C4-2B (cell line): Measurements from ENCODE around the gene ZMYND11.

Source experiments
- ZFX ChIP-seq: fragments of 450-650 bp; IDR thresholded peaks from 2 replicates; pipeline ENCODE4 v1.6.1; 2017
- TF ChIP-seq, protein P1 (sequence below): fragments of 450-650 bp; conservative IDR thresholded peaks from 2 replicates; pipeline ENCODE4 v1.5.1; 2017; ENCODE audit warnings: mild to moderate bottlenecking

- TF ChIP-seq, protein P1, sequence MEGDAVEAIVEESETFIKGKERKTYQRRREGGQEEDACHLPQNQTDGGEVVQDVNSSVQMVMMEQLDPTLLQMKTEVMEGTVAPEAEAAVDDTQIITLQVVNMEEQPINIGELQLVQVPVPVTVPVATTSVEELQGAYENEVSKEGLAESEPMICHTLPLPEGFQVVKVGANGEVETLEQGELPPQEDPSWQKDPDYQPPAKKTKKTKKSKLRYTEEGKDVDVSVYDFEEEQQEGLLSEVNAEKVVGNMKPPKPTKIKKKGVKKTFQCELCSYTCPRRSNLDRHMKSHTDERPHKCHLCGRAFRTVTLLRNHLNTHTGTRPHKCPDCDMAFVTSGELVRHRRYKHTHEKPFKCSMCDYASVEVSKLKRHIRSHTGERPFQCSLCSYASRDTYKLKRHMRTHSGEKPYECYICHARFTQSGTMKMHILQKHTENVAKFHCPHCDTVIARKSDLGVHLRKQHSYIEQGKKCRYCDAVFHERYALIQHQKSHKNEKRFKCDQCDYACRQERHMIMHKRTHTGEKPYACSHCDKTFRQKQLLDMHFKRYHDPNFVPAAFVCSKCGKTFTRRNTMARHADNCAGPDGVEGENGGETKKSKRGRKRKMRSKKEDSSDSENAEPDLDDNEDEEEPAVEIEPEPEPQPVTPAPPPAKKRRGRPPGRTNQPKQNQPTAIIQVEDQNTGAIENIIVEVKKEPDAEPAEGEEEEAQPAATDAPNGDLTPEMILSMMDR, result no peak
- no peak for TF ChIP-seq ZFX
Observed at GRCh38 chr10:104416-104815, 30.8 kb upstream of the ZMYND11 start.
